BJ (cell line): Measurements from ENCODE around the gene MUS81. TPM values are rescaled to one million over a fixed set of nuclear protein-coding genes. Genes with fewer than 3 reads are reported as not detected.

Experiments used
- CTCF ChIA-PET: fragments of 350-600 bp; formaldehyde crosslinking; extraction: SDS; loops from one replicate; lab custom pipeline; 2021; ENCODE audit warnings: antibody characterized with exemption, inconsistent platforms; lab: Yijun Ruan, JAX
- POLR2A ChIA-PET: fragments of 300-600 bp; sonication (Branson Sonifier 250); formaldehyde crosslinking; extraction: SDS; loops from one replicate; lab custom pipeline; 2021; ENCODE audit warnings: antibody characterized with exemption; lab: Charles Lee
- DNase-seq: peaks from one replicate; pipeline ENCODE4 v3.0.0-alpha.2; 2011; ENCODE audit warnings: low read depth
- H3K27me3 ChIP-seq: 2 replicates; pipeline ENCODE4 v1.6.0; 2011; ENCODE audit warnings: low read length; ENCODE audit not compliant: control insufficient read depth, insufficient read depth
- H3K36me3 ChIP-seq: 2 replicates; pipeline ENCODE4 v1.5.1; 2011; ENCODE audit warnings: low read length; ENCODE audit not compliant: control insufficient read depth, insufficient read depth
- H3K4me3 ChIP-seq: 2 replicates; pipeline ENCODE4 v1.5.1; 2011; ENCODE audit warnings: low read depth, mild to moderate bottlenecking, control low read depth, low read length
- CTCF ChIP-seq: IDR thresholded peaks from 2 replicates; pipeline ENCODE4 v1.5.1; 2011; ENCODE audit warnings: low read depth, mild to moderate bottlenecking, control low read depth, inconsistent platforms, low read length, moderate library complexity; ENCODE audit not compliant: insufficient read depth
- polyA plus RNA-seq: library from polyadenylated mRNA; depleted of rRNA; stranded (reverse); fragments of >200 nt; gene quantifications from 2 replicates; pipeline ENCODE4 v1.2.3, GENCODE V29; 2011

Gene MUS81
- polyA plus RNA-seq, 1 experiment: 63.8 TPM

- H3K36me3 ChIP-seq: peaks cover 26% of the 10 kb centered on the region
- no peaks in the 10 kb centered on the region for H3K27me3 ChIP-seq
- H3K4me3 ChIP-seq: no peak overlapping the region
- no peak for TF ChIP-seq CTCF
- ChIA-PET POLR2A (interaction anchor here (0.8 kb wide), 1 partner anchor 8 kb away, joined by 9 read pairs; the partner anchor contains the start of gene CCDC85B), CTCF (interaction anchor here (0.9 to 9.4 kb wide), 8 partner anchors 11 to 171 kb away, joined by 3 to 130 read pairs (median 14); partner anchors contain the start of genes EFEMP2, FOSL1, KAT5 and MUS81)
- no peak for DNase-seq
Measured at GRCh38 chr11:65882120-65883057, 22.2 kb downstream of the MUS81 start.

- H3K27me3 ChIP-seq: no peaks in the 10 kb centered on the region
- no peak for DNase-seq
- no peak for TF ChIP-seq CTCF
- peaks cover 26% of the 10 kb centered on the region for H3K36me3 ChIP-seq
- H3K4me3 ChIP-seq: no peak overlapping the region
- ChIA-PET POLR2A (no interaction called here), CTCF (interaction anchor here (1.0 to 11.7 kb wide), 13 partner anchors 12 to 175 kb away, joined by 3 to 130 read pairs (median 9); partner anchors contain the start of genes C11orf68, EFEMP2, FOSL1 and MUS81)
Measured at GRCh38 chr11:65883058-65883761, 23.0 kb downstream of the MUS81 start.

GRCh38 chr11:65883786-65884715 lies 23.8 kb downstream of the MUS81 start:
- Histone ChIP-seq H3K4me3 (no peak overlapping the region), H3K36me3 (peaks cover 26% of the 10 kb centered on the region), H3K27me3 (no peaks in the 10 kb centered on the region)
- ChIA-PET POLR2A (no interaction called here), CTCF (interaction anchor here (0.6 to 11.7 kb wide), 37 partner anchors 7 to 513 kb away, joined by 3 to 130 read pairs (median 6); partner anchors contain the start of genes C11orf68, CST6, EFEMP2 and FOSL1)
- TF ChIP-seq CTCF: no peak
- DNase-seq: no peak

- no peak overlapping the region for H3K4me3 ChIP-seq
- POLR2A ChIA-PET: interaction anchor here (0.6 kb wide), 1 partner anchor 379 kb away, joined by 3 read pairs; no protein-coding TSS in a partner anchor
- peak; percentile 100 for TF ChIP-seq CTCF
Measured at GRCh38 chr11:65884716-65885092, 24.5 kb downstream of the MUS81 start.

More at GRCh38 chr11:65884716-65885092, 24.5 kb downstream of the MUS81 start:
- H3K27me3 ChIP-seq: no peaks in the 10 kb centered on the region
- no peak for DNase-seq
- H3K36me3 ChIP-seq: peaks cover 26% of the 10 kb centered on the region
- CTCF ChIA-PET: interaction anchor here (0.6 to 11.7 kb wide), 35 partner anchors 8 to 514 kb away, joined by 3 to 130 read pairs (median 6); partner anchors contain the start of genes C11orf68, CST6, EFEMP2 and FOSL1
